Tibial nerve (tissue), 3 donors: ENCODE data around the gene SRSF4.

Experiments used
- POLR2A ChIP-seq, 2 donors: fragments of 450-650 bp; IDR thresholded peaks; one replicate each; pipeline ENCODE4 v1.6.1; 2017; ENCODE audit warnings: antibody characterized with exemption in 2 of 2, mild to moderate bottlenecking in 2 of 2, moderate library complexity in 2 of 2
- TF ChIP-seq, protein P1 (sequence below), 5 experiments: fragments of 200-600 bp in 3 of 5; fragments of 450-650 bp in 2 of 5; sonication (generic) in 3 of 5; IDR thresholded peaks; one replicate each; pipeline ENCODE4 v1.5.1; 2016 to 2019; ENCODE audit warnings: antibody characterized with exemption in 5 of 5, mild to moderate bottlenecking in 3 of 5, moderate library complexity in 2 of 5

GRCh38 chr1:29162476-29163138 lies 19.1 kb downstream of the SRSF4 start:
- TF ChIP-seq, protein P1, sequence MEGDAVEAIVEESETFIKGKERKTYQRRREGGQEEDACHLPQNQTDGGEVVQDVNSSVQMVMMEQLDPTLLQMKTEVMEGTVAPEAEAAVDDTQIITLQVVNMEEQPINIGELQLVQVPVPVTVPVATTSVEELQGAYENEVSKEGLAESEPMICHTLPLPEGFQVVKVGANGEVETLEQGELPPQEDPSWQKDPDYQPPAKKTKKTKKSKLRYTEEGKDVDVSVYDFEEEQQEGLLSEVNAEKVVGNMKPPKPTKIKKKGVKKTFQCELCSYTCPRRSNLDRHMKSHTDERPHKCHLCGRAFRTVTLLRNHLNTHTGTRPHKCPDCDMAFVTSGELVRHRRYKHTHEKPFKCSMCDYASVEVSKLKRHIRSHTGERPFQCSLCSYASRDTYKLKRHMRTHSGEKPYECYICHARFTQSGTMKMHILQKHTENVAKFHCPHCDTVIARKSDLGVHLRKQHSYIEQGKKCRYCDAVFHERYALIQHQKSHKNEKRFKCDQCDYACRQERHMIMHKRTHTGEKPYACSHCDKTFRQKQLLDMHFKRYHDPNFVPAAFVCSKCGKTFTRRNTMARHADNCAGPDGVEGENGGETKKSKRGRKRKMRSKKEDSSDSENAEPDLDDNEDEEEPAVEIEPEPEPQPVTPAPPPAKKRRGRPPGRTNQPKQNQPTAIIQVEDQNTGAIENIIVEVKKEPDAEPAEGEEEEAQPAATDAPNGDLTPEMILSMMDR (IDR thresholded peaks at IDR 0.05), result no peak
- no peak for TF ChIP-seq POLR2A (IDR thresholded peaks at IDR 0.05)
